SU-DHL-6 (cell line): Measurements from ENCODE around the gene TMEM115.

Source experiments
- H2AFZ ChIP-seq: fragments of 200-600 bp; sonication (generic); 2 replicates; pipeline ENCODE4 v1.6.1; 2014; ENCODE audit warnings: low read depth, mild to moderate bottlenecking, moderate library complexity, mixed read lengths, antibody characterized with exemption, low read length; ENCODE audit not compliant: severe bottlenecking
- H3F3A ChIP-seq: fragments of 200-600 bp; shearing (Covaris generic); 2 replicates; pipeline ENCODE4 v1.6.0; 2016; ENCODE audit warnings: antibody characterized with exemption, mild to moderate bottlenecking; ENCODE audit not compliant: insufficient read depth
- H3K27ac ChIP-seq: fragments of 200-600 bp; sonication (generic); 2 replicates; pipeline ENCODE4 v1.5.1; 2016; ENCODE audit warnings: low read depth, mild to moderate bottlenecking, low read length, moderate library complexity, mixed read lengths
- H3K27me3 ChIP-seq: fragments of 200-600 bp; sonication (generic), shearing (Covaris generic); 2 replicates; pipeline ENCODE4 v1.6.0; 2014; ENCODE audit warnings: mild to moderate bottlenecking, low read length
- H3K36me3 ChIP-seq: fragments of 200-600 bp; sonication (generic); 2 replicates; pipeline ENCODE4 v1.6.1; 2014; ENCODE audit warnings: mild to moderate bottlenecking, low read length, mixed read lengths
- H3K4me2 ChIP-seq: fragments of 300-600, 200-600 bp; shearing (Covaris generic), sonication (generic); 2 replicates; pipeline ENCODE4 v1.6.0; 2014; ENCODE audit warnings: low read length, low read depth, mild to moderate bottlenecking; ENCODE audit not compliant: poor library complexity, severe bottlenecking
- H3K4me3 ChIP-seq: fragments of 200-600 bp; sonication (generic); 2 replicates; pipeline ENCODE4 v1.5.1; 2014; ENCODE audit warnings: antibody characterized with exemption, low read length, mild to moderate bottlenecking, mixed read lengths; ENCODE audit not compliant: insufficient read depth, poor library complexity, severe bottlenecking
- H3K79me2 ChIP-seq: fragments of 200-600 bp; sonication (generic); 2 replicates; pipeline ENCODE4 v1.6.1; 2014; ENCODE audit warnings: mild to moderate bottlenecking, low read length, moderate library complexity; ENCODE audit not compliant: insufficient read depth
- H3K9ac ChIP-seq: fragments of 200-600 bp; sonication (generic); 2 replicates; pipeline ENCODE4 v1.7.0; 2014; ENCODE audit warnings: mild to moderate bottlenecking, low read length
- H3K9me2 ChIP-seq: fragments of 200-600 bp; sonication (generic); replicated peaks from 2 replicates; pipeline ENCODE4 v1.6.1; 2014; ENCODE audit warnings: low read length; ENCODE audit not compliant: insufficient read depth
- H3K9me3 ChIP-seq: fragments of 200-600 bp; sonication (generic); 2 replicates; pipeline ENCODE4 v1.6.1; 2014; ENCODE audit warnings: low read length, mixed read lengths; ENCODE audit not compliant: insufficient read depth
- H4K20me1 ChIP-seq: fragments of 200-600 bp; sonication (generic); 2 replicates; pipeline ENCODE4 v1.6.1; 2014; ENCODE audit warnings: low read depth, mild to moderate bottlenecking, antibody characterized with exemption, low read length, moderate library complexity, mixed read lengths
- CTCF ChIP-seq: fragments of 200-600 bp; sonication (generic); IDR thresholded peaks from one replicate; pipeline ENCODE4 v1.5.1; 2017; ENCODE audit warnings: antibody characterized with exemption, mild to moderate bottlenecking, low read length, moderate library complexity; ENCODE audit not compliant: insufficient read depth, poor library complexity, severe bottlenecking
- EZH2phosphoT487 ChIP-seq: fragments of 200-600 bp; sonication (generic), shearing (Covaris generic); conservative IDR thresholded peaks from 2 replicates; pipeline ENCODE4 v1.6.1; 2018; ENCODE audit warnings: mild to moderate bottlenecking, antibody characterized with exemption, low read length, moderate library complexity, mixed read lengths

TMEM115 gene

GRCh38 chr3:50334339-50335075 lies 24.8 kb downstream of the TMEM115 start:
- Histone ChIP-seq H3K9me3 (no peaks in the 10 kb centered on the region), H3K27me3 (no peaks in the 10 kb centered on the region), H3K27ac (no peak overlapping the region), H3K9me2 (no peaks in the 10 kb centered on the region), H3K9ac (peak overlapping the region; percentile 6; the same call in 1 of the 2 replicates), H3F3A (peaks cover 15% of the 10 kb centered on the region; the same call in 1 of the 2 replicates), H2AFZ (no peak overlapping the region), H3K4me2 (peak overlapping the region; percentile 8), H3K36me3 (peaks cover 6% of the 10 kb centered on the region; the same call in 1 of the 2 replicates), H3K4me3 (no peak overlapping the region), H4K20me1 (no peaks in the 10 kb centered on the region; the same call in 1 of the 2 replicates), H3K79me2 (peaks cover 42% of the 10 kb centered on the region)
- TF ChIP-seq EZH2phosphoT487 = no peak
- TF ChIP-seq CTCF = no peak

GRCh38 chr3:50333744-50334328 lies 25.5 kb downstream of the TMEM115 start:
- Histone ChIP-seq H3K4me3 (no peak overlapping the region), H3K36me3 (peaks cover 6% of the 10 kb centered on the region; the same call in 1 of the 2 replicates), H4K20me1 (no peaks in the 10 kb centered on the region; the same call in 1 of the 2 replicates), H3K4me2 (no peak overlapping the region), H2AFZ (no peak overlapping the region), H3K27ac (no peak overlapping the region), H3K27me3 (no peaks in the 10 kb centered on the region), H3F3A (peaks cover 14% of the 10 kb centered on the region; the same call in 1 of the 2 replicates), H3K9ac (no peak overlapping the region), H3K9me2 (no peaks in the 10 kb centered on the region), H3K79me2 (peaks cover 42% of the 10 kb centered on the region), H3K9me3 (no peaks in the 10 kb centered on the region)
- no peak for TF ChIP-seq EZH2phosphoT487
- no peak for TF ChIP-seq CTCF

- Histone ChIP-seq H3K9me3 (no peaks in the 10 kb centered on the region), H3K36me3 (peaks cover 6% of the 10 kb centered on the region; the same call in 1 of the 2 replicates), H4K20me1 (no peaks in the 10 kb centered on the region; the same call in 1 of the 2 replicates), H3K79me2 (peaks cover 48% of the 10 kb centered on the region), H2AFZ (no peak overlapping the region), H3K4me2 (no peak overlapping the region), H3K27me3 (no peaks in the 10 kb centered on the region), H3K9me2 (no peaks in the 10 kb centered on the region), H3K27ac (no peak overlapping the region), H3K9ac (no peak overlapping the region), H3F3A (peaks cover 12% of the 10 kb centered on the region), H3K4me3 (no peak overlapping the region)
- TF ChIP-seq CTCF (no peak), EZH2phosphoT487 (no peak)
These were observed 27.9 kb downstream of the TMEM115 start for GRCh38 chr3:50331364-50331907.
